H1 (cell line): ENCODE measurements around the gene HECTD1. TPM values are rescaled to one million over a fixed set of nuclear protein-coding genes. Genes with fewer than 3 reads are reported as not detected.

Source experiments
- CTCF ChIA-PET: fragments of 300-600 bp; sonication (Branson Sonifier 250); formaldehyde crosslinking; loops from one replicate; lab custom pipeline; 2021; ENCODE audit not compliant: partially characterized antibody; lab: Charles Lee
- POLR2A ChIA-PET: fragments of 300-600 bp; sonication (Branson Sonifier 250); formaldehyde crosslinking; loops from one replicate; lab custom pipeline; 2021; ENCODE audit warnings: inconsistent platforms; ENCODE audit not compliant: partially characterized antibody; lab: Charles Lee
- DNase-seq, 2 experiments: peaks; one replicate each; pipeline versions ENCODE4 v3.0.0 to v3.0.0-alpha.2; 2010 to 2022; ENCODE audit warnings: low spot score in 2 of 2, low read depth in 1 of 2, mixed read lengths in 1 of 2
- FAIRE-seq: peaks from 2 replicates; lab custom pipeline; 2011; peaks lifted over from hg19 to GRCh38; lab: Jason Lieb, UNC
- H2AFZ ChIP-seq: 2 replicates; pipeline ENCODE4 v1.8.1; 2012; ENCODE audit warnings: low read length, inconsistent platforms
- H2AK5ac ChIP-seq: 2 replicates; pipeline ENCODE4 v1.6.1; 2013; ENCODE audit warnings: low read depth, low read length
- H2BK120ac ChIP-seq: replicated peaks from 2 replicates; pipeline ENCODE3; 2013; ENCODE audit warnings: low read depth, low read length, inconsistent platforms
- H2BK12ac ChIP-seq: 2 replicates; pipeline ENCODE4 v1.6.1; 2013; ENCODE audit warnings: low read depth, low read length
- H2BK15ac ChIP-seq: 2 replicates; pipeline ENCODE4 v1.6.1; 2013; ENCODE audit warnings: low read length
- H2BK20ac ChIP-seq: 2 replicates; pipeline ENCODE4 v1.6.1; 2013; ENCODE audit warnings: low read length
- H2BK5ac ChIP-seq: 2 replicates; pipeline ENCODE4 v1.6.1; 2013; ENCODE audit warnings: low read depth, low read length
- H3K14ac ChIP-seq: 2 replicates; pipeline ENCODE4 v1.6.1; 2013; ENCODE audit warnings: inconsistent platforms; ENCODE audit not compliant: insufficient read length
- H3K18ac ChIP-seq: 2 replicates; pipeline ENCODE4 v1.6.1; 2013; ENCODE audit warnings: low read length; ENCODE audit errors: extremely low read depth
- H3K23ac ChIP-seq: 2 replicates; pipeline ENCODE4 v1.6.1; 2013; ENCODE audit warnings: inconsistent platforms; ENCODE audit not compliant: insufficient read length
- H3K23me2 ChIP-seq: 2 replicates; pipeline ENCODE4 v1.6.1; 2013; ENCODE audit warnings: low read depth, low read length
- H3K27ac ChIP-seq: 2 replicates; pipeline ENCODE4 v1.6.1; 2011; ENCODE audit warnings: low read depth, low read length, inconsistent platforms
- H3K27me3 ChIP-seq, 4 experiments: replicated peaks in 1 of 4; 1 replicate in 1 of 4; 2 replicates in 3 of 4; pipeline versions ENCODE4 v1.6.1 to v1.8.1; 2011 to 2013; ENCODE audit warnings: low read length in 3 of 4, mild to moderate bottlenecking in 3 of 4, inconsistent platforms in 2 of 4, mixed read lengths in 2 of 4, moderate library complexity in 1 of 4; ENCODE audit not compliant: control insufficient read depth in 3 of 4, insufficient read depth in 3 of 4; ENCODE audit errors: extremely low read depth in 1 of 4
- H3K36me3 ChIP-seq, 4 experiments: 2 replicates each; pipeline versions ENCODE4 v1.6.1 to v1.8.1; 2011 to 2013; ENCODE audit warnings: mild to moderate bottlenecking in 4 of 4, low read length in 3 of 4, moderate library complexity in 2 of 4, control low read depth in 1 of 4, inconsistent platforms in 1 of 4; ENCODE audit not compliant: insufficient read depth in 4 of 4, control insufficient read depth in 2 of 4
- H3K4ac ChIP-seq: replicated peaks from 2 replicates; pipeline ENCODE3; 2013; ENCODE audit warnings: low read length, low read depth, mixed read lengths, inconsistent platforms; ENCODE audit not compliant: insufficient read length
- H3K4me1 ChIP-seq, 4 experiments: replicated peaks in 1 of 4; 1 replicate in 1 of 4; 2 replicates in 3 of 4; pipeline versions ENCODE4 v1.6.1 to v1.8.1; 2011 to 2013; ENCODE audit warnings: low read length in 3 of 4, inconsistent platforms in 2 of 4, mixed read lengths in 1 of 4; ENCODE audit not compliant: insufficient read depth in 4 of 4, control insufficient read depth in 3 of 4
- H3K4me2 ChIP-seq, 2 experiments: 2 replicates each; pipeline versions ENCODE4 v1.6.1 to v1.8.1; 2011 to 2013; ENCODE audit warnings: low read depth in 2 of 2, low read length in 2 of 2, control low read depth in 1 of 2, inconsistent platforms in 1 of 2, mild to moderate bottlenecking in 1 of 2; ENCODE audit not compliant: insufficient read depth in 1 of 2
- H3K4me3 ChIP-seq, 4 experiments: fragments of 200-600, 300-600 bp in 1 of 4; sonication (generic), shearing (Covaris generic), sonication (Bioruptor Twin) in 1 of 4; 2 replicates each; pipeline versions ENCODE4 v1.5.1 to v1.8.1; 2011 to 2016; ENCODE audit warnings: low read length in 4 of 4, low read depth in 3 of 4, control low read depth in 2 of 4, inconsistent platforms in 2 of 4, mild to moderate bottlenecking in 2 of 4, mixed read lengths in 1 of 4, moderate library complexity in 1 of 4; ENCODE audit not compliant: insufficient read depth in 2 of 4; ENCODE audit errors: extremely low read depth in 1 of 4
- H3K56ac ChIP-seq: replicated peaks from 2 replicates; pipeline ENCODE3; 2013; ENCODE audit warnings: low read depth, mild to moderate bottlenecking, mixed read lengths, low read length, inconsistent platforms; ENCODE audit not compliant: insufficient read length
- H3K79me1 ChIP-seq: 2 replicates; pipeline ENCODE4 v1.6.1; 2013; ENCODE audit warnings: low read depth, low read length, control low read depth
- H3K79me2 ChIP-seq, 2 experiments: 2 replicates each; pipeline versions ENCODE4 v1.6.1 to v1.8.1; 2012 to 2013; ENCODE audit warnings: low read length in 2 of 2, mild to moderate bottlenecking in 2 of 2, inconsistent platforms in 1 of 2; ENCODE audit not compliant: insufficient read depth in 2 of 2, control insufficient read depth in 1 of 2
- H3K9ac ChIP-seq, 4 experiments: replicated peaks in 1 of 4; 1 replicate in 1 of 4; 2 replicates in 3 of 4; pipeline versions ENCODE4 v1.6.1 to v1.8.1; 2011 to 2013; ENCODE audit warnings: low read depth in 3 of 4, low read length in 3 of 4, control low read depth in 2 of 4, mild to moderate bottlenecking in 2 of 4, moderate library complexity in 2 of 4, inconsistent platforms in 1 of 4; ENCODE audit errors: extremely low read depth in 1 of 4
- H3K9me3 ChIP-seq, 2 experiments: 2 replicates each; pipeline versions ENCODE4 v1.6.1 to v1.8.1; 2012 to 2013; ENCODE audit warnings: mild to moderate bottlenecking in 2 of 2, moderate library complexity in 2 of 2, control low read depth in 1 of 2, inconsistent platforms in 1 of 2, low read depth in 1 of 2, low read length in 1 of 2, mixed read lengths in 1 of 2; ENCODE audit not compliant: insufficient read depth in 2 of 2
- H4K20me1 ChIP-seq, 2 experiments: replicated peaks in 1 of 2; 2 replicates each; pipeline versions ENCODE3 to v1.8.1; 2011 to 2013; ENCODE audit warnings: inconsistent platforms in 2 of 2, low read length in 2 of 2, mild to moderate bottlenecking in 1 of 2; ENCODE audit not compliant: insufficient read depth in 2 of 2, control insufficient read depth in 1 of 2
- H4K5ac ChIP-seq: 2 replicates; pipeline ENCODE4 v1.6.1; 2013; ENCODE audit warnings: low read length, low read depth, mixed read lengths, inconsistent platforms; ENCODE audit not compliant: insufficient read length
- H4K8ac ChIP-seq: 2 replicates; pipeline ENCODE4 v1.8.0; 2013; ENCODE audit warnings: mild to moderate bottlenecking, moderate library complexity, low read length, inconsistent platforms; ENCODE audit not compliant: insufficient read depth; ENCODE audit errors: extremely low read depth
- H4K91ac ChIP-seq: replicated peaks from 2 replicates; pipeline ENCODE3; 2013; ENCODE audit warnings: low read length, mixed read lengths, inconsistent platforms; ENCODE audit not compliant: insufficient read length
- ASH2L ChIP-seq: fragments of 200-600, 300-600 bp; sonication (generic); IDR thresholded peaks from one replicate; pipeline ENCODE4 v1.7.1; 2017; ENCODE audit warnings: low read length
- BRCA1 ChIP-seq: IDR thresholded peaks from 2 replicates; pipeline ENCODE4 v1.6.1; 2012; ENCODE audit warnings: low read depth, low read length, improper control_type of control experiment
- CHD2 ChIP-seq: IDR thresholded peaks from 2 replicates; pipeline ENCODE4 v1.6.1; 2012; ENCODE audit warnings: low read length, improper control_type of control experiment
- CREB1 ChIP-seq: IDR thresholded peaks from 2 replicates; pipeline ENCODE4 v1.6.1; 2012; ENCODE audit warnings: inconsistent platforms
- FOSL1 ChIP-seq: IDR thresholded peaks from 2 replicates; pipeline ENCODE4 v1.6.1; 2011; ENCODE audit warnings: mild to moderate bottlenecking, low read depth, low read length, moderate library complexity; ENCODE audit not compliant: insufficient read depth
- HDAC2 ChIP-seq, 2 experiments: fragments of 300-600 bp in 1 of 2; sonication (generic) in 1 of 2; IDR thresholded peaks; 2 replicates each; pipeline ENCODE4 v1.6.1; 2011 to 2012; ENCODE audit warnings: low read depth in 2 of 2, low read length in 2 of 2, mild to moderate bottlenecking in 2 of 2, moderate library complexity in 2 of 2, borderline replicate concordance in 1 of 2, inconsistent platforms in 1 of 2
- POLR2A ChIP-seq, 2 experiments: IDR thresholded peaks; 1 replicate in 1 of 2; 2 replicates in 1 of 2; pipeline ENCODE4 v1.6.1; 2011; ENCODE audit warnings: low read depth in 2 of 2, low read length in 2 of 2, mild to moderate bottlenecking in 2 of 2; ENCODE audit errors: control extremely low read depth in 1 of 2
- POLR2AphosphoS5 ChIP-seq: IDR thresholded peaks from 2 replicates; pipeline ENCODE4 v1.6.1; 2011; ENCODE audit warnings: low read depth, low read length
- RXRA ChIP-seq: IDR thresholded peaks from 2 replicates; pipeline ENCODE4 v1.6.1; 2011; ENCODE audit warnings: low read depth, mild to moderate bottlenecking, low read length, moderate library complexity; ENCODE audit not compliant: insufficient read depth
- SAP30 ChIP-seq: fragments of 300-600 bp; sonication (generic); IDR thresholded peaks from 2 replicates; pipeline ENCODE4 v1.7.1; 2012; ENCODE audit warnings: low read length, moderate library complexity, mild to moderate bottlenecking, inconsistent platforms; ENCODE audit not compliant: insufficient read depth, insufficient replicate concordance
- SIX5 ChIP-seq: IDR thresholded peaks from 2 replicates; pipeline ENCODE4 v1.6.1; 2011; ENCODE audit warnings: mild to moderate bottlenecking, low read depth, low read length
- SUZ12 ChIP-seq: fragments of 200-600 bp; sonication (generic); IDR thresholded peaks from 2 replicates; pipeline ENCODE4 v1.6.1; 2012; ENCODE audit warnings: mild to moderate bottlenecking, inconsistent platforms, low read length, moderate library complexity, mixed read lengths
- TAF1 ChIP-seq: IDR thresholded peaks from 2 replicates; pipeline ENCODE4 v1.6.1; 2011; ENCODE audit warnings: mild to moderate bottlenecking, low read depth, low read length
- TBP ChIP-seq: IDR thresholded peaks from 2 replicates; pipeline ENCODE4 v1.6.1; 2011; ENCODE audit warnings: low read depth, low read length, improper control_type of control experiment
- YY1 ChIP-seq: IDR thresholded peaks from 2 replicates; pipeline ENCODE4 v1.6.1; 2011; ENCODE audit warnings: low read depth, mild to moderate bottlenecking, low read length
- WGBS, 2 experiments: shearing (Covaris generic) in 1 of 2; methylation state at CpG; one replicate each; pipeline versions ENCODE4 v1.1.6 to v1.1.7; 2013 to 2015; ENCODE audit warnings: low lambda C conversion rate in 2 of 2, mixed read lengths in 2 of 2, inconsistent platforms in 1 of 2, low coverage in 1 of 2, missing lambda C conversion rate in 1 of 2; ENCODE audit not compliant: insufficient replicate concordance in 2 of 2, insufficient coverage in 1 of 2, insufficient read length in 1 of 2; ENCODE audit errors: extremely low coverage in 1 of 2, missing lambda C conversion rate in 1 of 2; 5-methylcytosine and 5-hydroxymethylcytosine counted together
- polyA plus RNA-seq, 7 experiments: library from polyadenylated mRNA; depleted of rRNA in 3 of 7; stranded (reverse) in 5 of 7; unstranded in 2 of 7; fragments of >200 nt in 5 of 7; fragments of 200-250 nt in 2 of 7; gene quantifications; 1 replicate in 5 of 7; 2 replicates in 1 of 7; 4 replicates in 1 of 7; pipeline versions ENCODE4 v1.2.1 to v1.2.3, GENCODE V29; 2011 to 2013; ENCODE audit warnings: missing spikeins in 2 of 7, mixed read lengths in 2 of 7
- total RNA-seq: library from RNA; stranded (reverse); fragmentation: NEBNext Ultra II Directional; extraction: Animal tissue kit (Norgen Biotek cat#: 25700); gene quantifications from 2 replicates; pipeline ENCODE4 v1.2.1, GENCODE V29; 2021

Gene HECTD1
- total and polyA plus RNA-seq, 2 of the 8 experiments (the other 6 are each of a cell fraction or from before 2014, with no cell fraction given), result 44.7 to 105 TPM

- Histone ChIP-seq H3K23ac (no peak overlapping the region), H4K91ac (no peak overlapping the region), H2AFZ (no peak overlapping the region), H2BK12ac (no peak overlapping the region), H3K4ac (no peak overlapping the region), H3K9ac (no peak overlapping the region), H3K4me2 (no peak overlapping the region), H4K5ac (no peak overlapping the region), H2BK5ac (no peak overlapping the region), H4K8ac (no peak overlapping the region), H3K36me3 (no peaks in the 10 kb centered on the region), H2BK15ac (no peak overlapping the region), H3K4me1 (no peaks in the 10 kb centered on the region), H3K79me1 (no peaks in the 10 kb centered on the region), H4K20me1 (no peaks in the 10 kb centered on the region), H2BK120ac (no peak overlapping the region), H3K14ac (no peak overlapping the region), H3K27ac (no peak overlapping the region), H3K27me3 (no peaks in the 10 kb centered on the region), H2BK20ac (no peak overlapping the region), H3K79me2 (no peaks in the 10 kb centered on the region), H3K9me3 (no peaks in the 10 kb centered on the region), H3K56ac (no peak overlapping the region), H2AK5ac (no peak overlapping the region), H3K4me3 (no peak overlapping the region), H3K18ac (no peak overlapping the region), H3K23me2 (no peaks in the 10 kb centered on the region)
- DNase-seq, result no peak
- ChIA-PET POLR2A (no interaction called here), CTCF (interaction anchor here (1.0 to 1.2 kb wide), 2 partner anchors 49 to 64 kb away, joined by 3 read pairs; partner anchors contain the start of gene HECTD1)
- WGBS, 2 experiments, result 91% methylated on average over 5 of the region's 5 CpGs; no CpG with 5 or more reads in 1 of the 2 experiments
- FAIRE-seq, result no peak
- TF ChIP-seq YY1, result no peak
- no peak for TF ChIP-seq TBP
- no peak for TF ChIP-seq BRCA1
- no peak for TF ChIP-seq RXRA
- no peak for TF ChIP-seq SIX5
- no peak for TF ChIP-seq TAF1
- TF ChIP-seq ASH2L, result no peak
- no peak for TF ChIP-seq SAP30
- no peak for TF ChIP-seq POLR2AphosphoS5
- no peak for TF ChIP-seq FOSL1
- TF ChIP-seq CHD2, result no peak
- TF ChIP-seq SUZ12, result no peak
- no peak for TF ChIP-seq POLR2A (IDR thresholded peaks at IDR 0.05; ENCODE audit: control extremely low read depth in 1 of 2, low read depth in 2 of 2, low read length in 2 of 2)
- no peak for TF ChIP-seq HDAC2 (IDR thresholded peaks at IDR 0.05; ENCODE audit: borderline replicate concordance in 1 of 2, low read depth in 2 of 2, low read length in 2 of 2)
- TF ChIP-seq CREB1, result no peak
Observed at GRCh38 chr14:31256534-31257243, 49.1 kb upstream of the HECTD1 start.
